Globus pallidus (tissue), 1 donor: ENCODE measurements around the gene RPS6KA1.
A peak's percentile ranks its signal among the peaks of the same experiment; 100 is the strongest.

Experiments used
- DNase-seq: peaks from one replicate; pipeline ENCODE4 v3.0.0-alpha.2; 2015; ENCODE audit warnings: low spot score

RPS6KA1 gene

GRCh38 chr1:26533951-26534509 is 4.5 kb downstream of the RPS6KA1 start:
- no peak for DNase-seq

DNA sequence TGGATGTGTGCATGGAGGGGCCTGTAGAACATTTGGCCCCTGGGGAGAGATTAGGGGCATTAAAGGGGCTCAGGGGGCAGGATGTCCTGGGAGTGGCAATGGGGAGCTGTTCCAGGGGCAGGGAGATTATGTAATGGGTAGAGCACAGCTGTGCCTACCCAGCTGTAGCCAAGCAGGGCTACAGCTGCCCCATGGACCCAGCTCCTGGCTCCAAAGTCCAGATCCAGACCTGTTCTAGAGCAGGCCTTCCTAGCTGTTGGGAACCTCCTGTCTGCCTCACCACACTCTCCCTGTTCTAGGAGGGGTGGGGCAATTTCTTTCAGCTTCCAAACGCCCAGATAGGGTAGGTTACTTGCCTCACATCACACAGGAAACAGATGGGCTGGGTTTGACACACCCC is 5.6 kb downstream of the RPS6KA1 start:
- peak; percentile 58 for DNase-seq

DNA sequence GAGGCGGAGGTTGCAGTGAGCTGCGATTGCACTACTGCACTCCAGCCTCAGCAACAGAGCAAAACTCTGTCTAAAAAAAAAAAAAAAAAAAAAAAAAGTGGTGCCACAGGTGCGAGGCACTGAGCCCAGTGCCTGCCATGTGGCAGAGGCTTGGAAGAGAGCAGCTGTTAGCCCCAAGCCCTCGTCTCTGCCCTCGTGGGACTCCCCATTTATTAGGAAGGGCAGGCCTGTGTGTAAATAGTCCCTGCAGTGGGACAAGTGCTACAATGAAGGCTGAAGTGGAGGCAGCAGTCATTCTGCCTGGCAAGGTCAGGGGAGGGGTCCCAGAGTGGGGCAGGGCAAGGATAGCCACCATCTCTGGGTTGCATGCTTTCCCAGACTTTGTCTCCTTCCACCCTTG is 6.5 kb downstream of the RPS6KA1 start:
- DNase-seq = no peak

GRCh38 chr1:26536521-26536920 is 7.0 kb downstream of the RPS6KA1 start:
- DNase-seq = no peak

- peak; percentile 75 for DNase-seq
Measured at GRCh38 chr1:26537951-26538352, 8.4 kb downstream of the RPS6KA1 start.

DNA sequence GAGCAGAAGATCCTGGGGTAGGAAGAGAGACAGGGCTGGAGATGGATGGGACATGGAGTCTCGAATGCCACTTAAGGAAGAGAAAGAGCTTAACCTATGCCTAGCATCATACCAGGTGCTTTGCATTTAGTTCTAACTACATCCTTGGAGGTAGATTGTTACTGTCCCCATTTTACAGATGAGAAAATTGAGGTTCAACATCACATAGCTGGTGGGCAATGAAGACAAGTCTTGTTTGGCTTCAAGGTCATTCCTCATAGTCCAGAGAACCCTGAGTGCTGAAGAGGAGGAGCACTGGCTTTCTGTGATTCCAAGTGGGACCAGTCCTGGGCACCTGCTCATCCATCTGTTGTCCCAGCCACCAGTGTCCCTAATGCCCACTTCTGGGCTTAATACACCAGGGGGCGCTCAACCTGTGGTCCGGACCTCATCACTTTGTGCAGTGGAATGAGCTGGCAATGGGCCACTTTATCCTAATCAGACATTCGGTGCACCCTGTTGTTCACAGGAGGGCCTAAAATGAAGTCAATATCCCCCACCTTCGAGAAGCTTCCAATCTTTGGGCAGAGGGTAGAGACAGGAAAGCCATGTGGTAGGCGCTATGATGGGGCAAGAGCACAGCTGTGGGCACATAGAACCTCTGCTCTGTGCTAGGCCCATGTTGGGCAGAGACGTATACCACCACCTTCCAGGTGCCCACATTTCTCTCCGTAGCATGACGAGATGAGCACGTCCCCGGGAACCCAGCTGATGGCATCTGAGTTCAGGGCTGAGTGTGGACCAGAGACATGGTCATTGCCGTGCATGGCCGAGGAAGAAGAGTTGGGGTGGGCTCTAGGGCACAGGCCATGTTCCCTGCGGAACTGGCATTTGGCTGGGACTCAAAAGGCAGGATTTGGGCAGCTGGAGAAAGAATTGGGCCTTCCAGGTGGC is 9.2 kb downstream of the RPS6KA1 start:
- DNase-seq = peak; percentile 59

- no peak for DNase-seq
Measured at GRCh38 chr1:26539722-26540121, 10.2 kb downstream of the RPS6KA1 start.

DNA sequence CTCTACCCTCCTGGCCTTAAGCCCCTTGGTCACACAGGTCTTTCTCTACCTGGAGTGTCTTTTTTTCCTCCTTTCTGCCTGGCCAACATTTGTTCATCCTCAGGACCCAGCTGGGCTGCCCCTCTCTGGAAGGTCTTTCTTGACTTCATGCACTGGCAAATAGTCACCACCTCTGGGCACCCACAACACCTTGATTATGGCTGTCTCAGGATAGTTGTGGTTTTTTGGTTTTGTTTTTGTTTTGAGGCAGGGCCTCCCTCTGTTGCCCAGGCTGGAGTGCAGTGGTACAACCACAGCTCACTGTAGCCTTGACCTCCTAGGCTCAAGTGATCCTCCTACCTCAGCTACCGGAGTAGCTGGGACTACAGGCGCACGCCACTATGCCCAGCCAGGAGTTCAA is 10.8 kb downstream of the RPS6KA1 start:
- no peak for DNase-seq

DNA sequence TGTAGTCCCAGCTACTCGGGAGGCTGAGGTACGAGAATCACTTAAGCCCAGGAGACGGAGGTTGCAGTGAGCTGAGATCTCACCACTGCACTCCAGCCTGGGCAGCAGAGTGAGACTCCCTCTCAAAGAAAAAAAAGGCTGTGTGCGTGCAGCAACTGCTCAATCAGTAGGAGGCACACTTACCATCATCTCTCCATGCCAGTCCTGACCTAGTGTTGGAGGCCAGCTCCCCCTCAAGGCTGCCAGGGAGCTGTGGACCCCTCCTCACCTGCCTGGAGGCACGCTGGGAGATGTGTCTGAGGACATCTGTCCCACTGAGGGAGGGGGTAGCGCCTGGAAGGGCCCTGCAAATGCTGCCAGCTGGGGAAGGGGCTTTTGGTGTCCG is 11.9 kb downstream of the RPS6KA1 start:
- no peak for DNase-seq

DNA sequence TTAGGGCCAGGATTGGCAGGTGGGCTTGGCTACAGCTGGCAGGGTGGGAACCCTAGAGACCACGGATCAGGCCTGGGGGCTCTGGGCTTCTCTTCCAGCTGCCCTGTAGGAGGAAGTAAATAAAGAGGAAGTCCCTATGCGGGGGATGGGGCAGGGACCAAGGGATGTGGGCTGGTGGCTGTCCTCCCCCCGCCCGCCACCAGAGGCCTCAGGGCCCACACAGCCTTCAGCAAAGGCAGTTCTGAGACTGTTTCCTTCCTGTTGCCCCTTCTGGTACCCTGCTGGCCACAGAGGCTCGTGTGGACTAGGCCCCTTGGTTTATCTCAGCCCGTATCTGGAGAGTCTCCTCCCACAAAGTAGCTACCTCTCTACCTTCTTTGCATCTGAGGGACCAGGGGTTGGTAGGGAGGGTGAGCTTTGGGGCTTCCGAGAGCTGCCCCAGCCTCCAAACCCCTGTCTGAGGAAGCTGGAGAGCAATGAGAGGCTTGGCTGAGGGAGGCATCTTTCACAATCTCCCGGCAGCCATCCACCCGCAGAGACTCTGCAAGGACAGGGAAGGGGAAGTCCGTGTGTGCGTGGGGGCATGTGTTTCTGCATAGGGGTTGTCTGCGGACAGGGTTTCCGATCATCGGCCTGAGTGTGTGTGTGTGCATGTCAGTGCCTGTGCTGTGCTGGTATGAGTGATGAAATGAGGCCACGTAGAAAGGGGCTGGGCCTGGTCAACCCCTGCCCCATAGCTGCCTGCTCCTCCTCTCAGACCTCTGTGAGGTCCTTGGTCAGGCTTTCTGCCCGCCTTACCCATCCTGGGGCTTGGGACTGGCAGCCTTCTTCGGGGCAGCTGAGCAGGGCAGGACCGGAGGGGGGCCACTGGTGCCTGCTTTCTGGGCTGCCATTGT is 12.5 kb downstream of the RPS6KA1 start:
- peak; percentile 78 for DNase-seq

- no peak for DNase-seq
Measured at GRCh38 chr1:26542771-26543451, 13.3 kb downstream of the RPS6KA1 start.

DNA sequence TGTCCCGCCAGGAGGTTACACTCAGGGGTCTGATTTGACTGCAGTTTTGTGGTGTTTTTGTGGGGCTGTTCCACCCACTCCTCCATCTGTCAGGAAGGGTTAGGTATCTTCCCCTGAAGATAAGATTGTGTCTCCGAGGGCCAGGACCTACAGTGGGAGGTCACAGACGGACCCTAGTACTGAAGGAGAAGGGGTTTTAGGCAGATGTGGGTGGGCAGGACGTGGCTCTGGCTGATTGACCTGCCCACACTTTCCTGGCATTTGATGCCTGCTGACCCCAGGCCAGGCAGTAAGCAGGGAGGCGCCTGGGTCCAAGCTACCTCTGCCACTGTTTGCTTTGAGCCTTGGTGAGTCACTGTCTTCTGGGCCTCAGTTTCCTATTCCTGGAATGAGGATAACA is 13.9 kb downstream of the RPS6KA1 start:
- DNase-seq = no peak

DNA sequence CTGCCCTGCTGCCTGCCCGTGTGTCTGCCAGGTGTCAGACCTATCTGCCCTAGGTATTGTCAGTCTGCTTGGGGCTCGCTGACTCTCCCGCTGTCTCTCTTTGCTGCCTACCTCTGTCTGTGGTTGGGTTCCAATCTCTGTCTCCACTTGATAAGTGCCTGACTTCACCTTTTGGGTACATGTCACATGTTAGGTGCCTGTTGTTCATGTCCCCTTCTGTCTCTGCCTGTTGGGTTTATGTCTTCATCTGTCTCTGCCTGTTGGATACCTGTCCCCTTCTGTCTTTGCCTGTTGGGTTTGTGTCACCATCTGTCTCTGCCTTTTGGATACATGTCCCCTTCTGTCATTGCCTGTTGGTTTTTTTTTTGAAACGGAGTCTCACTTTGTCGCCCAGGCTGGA is 14.6 kb downstream of the RPS6KA1 start:
- no peak for DNase-seq

- DNase-seq = no peak
Measured at GRCh38 chr1:26545969-26546323, 16.4 kb downstream of the RPS6KA1 start.

GRCh38 chr1:26546375-26546774 is 16.8 kb downstream of the RPS6KA1 start:
- no peak for DNase-seq

DNA sequence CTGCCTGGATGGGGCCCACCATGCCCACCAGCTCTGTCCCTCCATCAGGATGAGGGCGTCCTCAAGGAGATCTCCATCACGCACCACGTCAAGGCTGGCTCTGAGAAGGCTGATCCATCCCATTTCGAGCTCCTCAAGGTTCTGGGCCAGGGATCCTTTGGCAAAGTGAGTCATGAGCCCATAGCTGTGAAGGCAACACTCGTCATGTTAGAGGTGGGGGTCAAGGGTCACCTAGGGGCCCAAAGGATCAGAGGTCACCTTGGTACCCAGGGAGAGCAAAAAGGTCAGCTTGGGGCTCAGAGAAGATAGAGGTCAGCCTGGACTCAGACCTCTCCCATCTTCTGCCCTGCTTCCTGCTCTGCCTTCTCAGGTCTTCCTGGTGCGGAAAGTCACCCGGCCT is 17.3 kb downstream of the RPS6KA1 start:
- no peak for DNase-seq

DNA sequence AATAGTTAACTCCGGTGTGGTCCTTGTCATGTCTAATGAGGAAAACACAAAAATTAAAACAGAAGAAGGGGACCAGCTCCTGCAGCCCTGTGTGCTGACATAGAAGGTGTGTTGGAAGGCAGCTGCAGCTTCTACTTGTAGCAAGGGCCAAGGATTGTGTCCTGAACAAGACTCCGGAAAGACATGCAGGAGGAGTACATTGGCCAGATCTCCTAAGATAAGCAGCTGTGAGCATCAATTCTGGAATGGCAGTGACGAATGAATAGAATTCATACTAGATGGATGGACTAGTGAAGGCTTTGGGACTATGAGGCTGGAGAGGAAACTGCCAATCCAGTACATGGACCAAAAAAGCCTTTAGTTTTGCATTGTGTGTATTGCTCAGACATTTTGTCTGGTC is 19.3 kb downstream of the RPS6KA1 start:
- DNase-seq = no peak

DNA sequence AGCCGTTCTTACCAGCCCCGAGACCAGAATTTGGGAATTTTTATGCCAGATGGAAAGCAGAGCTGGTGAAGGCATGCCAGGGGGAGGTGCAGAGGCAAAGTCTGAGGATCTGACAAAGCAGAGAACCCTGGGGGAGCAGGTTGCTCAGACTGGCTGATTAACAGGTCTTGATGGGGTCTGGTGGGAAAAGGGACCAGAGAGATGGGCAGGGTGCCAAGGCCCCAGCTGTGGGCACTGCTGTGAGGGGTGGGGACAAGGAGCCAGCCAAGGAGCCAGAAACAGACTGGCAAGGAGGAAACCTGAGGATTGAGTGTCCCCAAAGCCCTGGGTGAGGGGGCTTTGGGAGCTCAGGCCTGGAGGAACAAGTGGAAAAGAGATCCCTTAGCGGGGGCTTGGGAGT is 21.4 kb downstream of the RPS6KA1 start:
- DNase-seq = no peak

- no peak for DNase-seq
Measured at GRCh38 chr1:26552720-26553119, 23.2 kb downstream of the RPS6KA1 start.

- DNase-seq = no peak
Measured at GRCh38 chr1:26553942-26554682, 24.6 kb downstream of the RPS6KA1 start.

GRCh38 chr1:26554781-26555180 is 25.2 kb downstream of the RPS6KA1 start:
- DNase-seq = no peak
